OCI-LY1 (cell line): Measurements from ENCODE around the gene DFFB.

Source experiments
- H2AFZ ChIP-seq: fragments of 200-600 bp; sonication (generic), shearing (Covaris generic); 2 replicates; pipeline ENCODE4 v1.6.0; 2014; ENCODE audit warnings: antibody characterized with exemption, mild to moderate bottlenecking, low read length
- H3F3A ChIP-seq: fragments of 200-600 bp; sonication (generic), shearing (Covaris generic); 2 replicates; pipeline ENCODE4 v1.6.0; 2014; ENCODE audit warnings: mild to moderate bottlenecking, antibody characterized with exemption, low read length, moderate library complexity; ENCODE audit not compliant: insufficient read depth
- H3K27ac ChIP-seq: fragments of 200-600 bp; sonication (generic); 2 replicates; pipeline ENCODE4 v1.5.1; 2014; ENCODE audit warnings: low read length, mixed run types, mild to moderate bottlenecking, low read depth; ENCODE audit not compliant: poor library complexity, severe bottlenecking
- H3K27me3 ChIP-seq: fragments of 200-600 bp; sonication (generic); 2 replicates; pipeline ENCODE4 v1.6.0; 2014; ENCODE audit warnings: antibody characterized with exemption, mild to moderate bottlenecking, low read length, moderate library complexity; ENCODE audit not compliant: insufficient read depth
- H3K36me3 ChIP-seq: fragments of 200-600 bp; sonication (generic); 2 replicates; pipeline ENCODE4 v1.6.1; 2014; ENCODE audit warnings: mild to moderate bottlenecking, antibody characterized with exemption, low read length, moderate library complexity, mixed read lengths; ENCODE audit not compliant: insufficient read depth
- H3K4me1 ChIP-seq: fragments of 200-600 bp; sonication (generic); 2 replicates; pipeline ENCODE4 v1.5.1; 2014; ENCODE audit warnings: mild to moderate bottlenecking, low read length, moderate library complexity; ENCODE audit not compliant: insufficient read depth, severe bottlenecking
- H3K4me2 ChIP-seq: fragments of 200-600 bp; sonication (generic), shearing (Covaris generic); 2 replicates; pipeline ENCODE4 v1.6.1; 2014; ENCODE audit warnings: low read length
- H3K4me3 ChIP-seq: fragments of 200-600 bp; sonication (generic); 2 replicates; pipeline ENCODE4 v1.5.1; 2014; ENCODE audit warnings: low read length, low read depth, mild to moderate bottlenecking, mixed read lengths; ENCODE audit not compliant: poor library complexity, severe bottlenecking
- H3K79me2 ChIP-seq: fragments of 200-600 bp; shearing (Covaris generic); 2 replicates; pipeline ENCODE4 v1.6.1; 2016; ENCODE audit warnings: mixed run types, low read length, mixed read lengths; ENCODE audit not compliant: insufficient read depth
- H3K9ac ChIP-seq: fragments of 200-600 bp; sonication (generic), shearing (Covaris generic); 2 replicates; pipeline ENCODE4 v1.6.1; 2014; ENCODE audit warnings: mild to moderate bottlenecking, low read length, mixed read lengths
- H3K9me2 ChIP-seq: fragments of 200-600 bp; sonication (generic), shearing (Covaris generic); 2 replicates; pipeline ENCODE4 v1.6.1; 2014; ENCODE audit warnings: low read depth, mild to moderate bottlenecking, low read length, mixed read lengths
- H3K9me3 ChIP-seq: fragments of 200-600 bp; shearing (Covaris generic); 2 replicates; pipeline ENCODE4 v1.6.1; 2014; ENCODE audit warnings: low read length, mixed read lengths
- H4K20me1 ChIP-seq: fragments of 200-600 bp; sonication (generic), shearing (Covaris generic); 2 replicates; pipeline ENCODE4 v1.6.0; 2016; ENCODE audit warnings: mild to moderate bottlenecking, low read length; ENCODE audit not compliant: insufficient read depth
- CTCF ChIP-seq: fragments of 200-600 bp; sonication (generic), shearing (Covaris generic); IDR thresholded peaks from 2 replicates; pipeline ENCODE4 v1.5.1; 2017; ENCODE audit warnings: mild to moderate bottlenecking, antibody characterized with exemption, low read length, moderate library complexity, mixed read lengths
- EZH2 ChIP-seq: fragments of 200-600 bp; sonication (generic), shearing (Covaris generic); IDR thresholded peaks from 2 replicates; pipeline ENCODE4 v1.8.0; 2017; ENCODE audit warnings: borderline replicate concordance, mixed run types, mild to moderate bottlenecking, antibody characterized with exemption, low read length, moderate library complexity, mixed read lengths

Gene DFFB

GRCh38 chr1:3902571-3903091 is 45.4 kb downstream of the DFFB start:
- Histone ChIP-seq H3K4me1 (peaks cover 74% of the 10 kb centered on the region), H2AFZ (no peak overlapping the region), H3K9ac (peak overlapping the region; percentile 40; the same call in 1 of the 2 replicates), H3K27me3 (no peaks in the 10 kb centered on the region), H3K36me3 (peaks cover 6% of the 10 kb centered on the region), H3K79me2 (peaks cover 15% of the 10 kb centered on the region), H3K4me3 (no peak overlapping the region), H3K9me3 (0 out of 2 replicates have a peak, but pooled peaks cover 3% of the 10 kb centered on the region), H3K9me2 (no peaks in the 10 kb centered on the region), H3K27ac (peak overlapping the region; percentile 97), H4K20me1 (no peaks in the 10 kb centered on the region), H3K4me2 (peak overlapping the region; percentile 33), H3F3A (0 out of 2 replicates have a peak, but pooled peaks cover 6% of the 10 kb centered on the region)
- TF ChIP-seq CTCF (no peak), EZH2 (no peak)

GRCh38 chr1:3903141-3904005 is 46.1 kb downstream of the DFFB start:
- H3K9me2 ChIP-seq, result no peaks in the 10 kb centered on the region
- no peaks in the 10 kb centered on the region for H3K36me3 ChIP-seq
- no peak overlapping the region for H2AFZ ChIP-seq
- no peak overlapping the region for H3K4me3 ChIP-seq
- H3K27me3 ChIP-seq, result no peaks in the 10 kb centered on the region
- H3K4me1 ChIP-seq, result peaks cover 82% of the 10 kb centered on the region
- peak overlapping the region; percentile 33 for H3K4me2 ChIP-seq
- peak overlapping the region; percentile 40; the same call in 1 of the 2 replicates for H3K9ac ChIP-seq
- H3K79me2 ChIP-seq, result peaks cover 14% of the 10 kb centered on the region
- no peaks in the 10 kb centered on the region for H3K9me3 ChIP-seq
- H3F3A ChIP-seq, result 0 out of 2 replicates have a peak, but pooled peaks cover 6% of the 10 kb centered on the region
- H3K27ac ChIP-seq, result peak overlapping the region; percentile 97
- TF ChIP-seq CTCF (no peak), EZH2 (no peak)
- no peaks in the 10 kb centered on the region for H4K20me1 ChIP-seq

- Histone ChIP-seq H2AFZ (no peak overlapping the region), H3F3A (0 out of 2 replicates have a peak, but pooled peaks cover 6% of the 10 kb centered on the region), H3K4me1 (peaks cover 84% of the 10 kb centered on the region), H3K36me3 (no peaks in the 10 kb centered on the region), H3K27me3 (no peaks in the 10 kb centered on the region), H3K9ac (peak overlapping the region; percentile 40; the same call in 1 of the 2 replicates), H3K9me3 (no peaks in the 10 kb centered on the region), H4K20me1 (no peaks in the 10 kb centered on the region), H3K9me2 (no peaks in the 10 kb centered on the region), H3K79me2 (peaks cover 6% of the 10 kb centered on the region), H3K27ac (peak overlapping the region; percentile 97), H3K4me2 (0 out of 2 replicates have a peak overlapping the region, but pooled peaks have one; percentile 33), H3K4me3 (no peak overlapping the region)
- no peak for TF ChIP-seq EZH2
- no peak for TF ChIP-seq CTCF
Measured at GRCh38 chr1:3904006-3904842, 46.9 kb downstream of the DFFB start.
